ENCODE data around the gene ZSWIM2.

- no peak for TF ChIP-seq FOXM1 (IDR thresholded peaks at IDR 0.05; ENCODE audit: borderline replicate concordance)
- no peak for TF ChIP-seq SP1 (IDR thresholded peaks at IDR 0.05)
- TF ChIP-seq BHLHE40 (IDR thresholded peaks at IDR 0.05; ENCODE audit: borderline replicate concordance), result no peak
- TF ChIP-seq CTBP1 (IDR thresholded peaks at IDR 0.05; ENCODE audit: borderline replicate concordance), result no peak
- TF ChIP-seq ELF4 (IDR thresholded peaks at IDR 0.05), result no peak
- no peak for TF ChIP-seq ZNF384 (IDR thresholded peaks at IDR 0.05)
- TF ChIP-seq FOXA1 (IDR thresholded peaks at IDR 0.05), result no peak
- TF ChIP-seq SUZ12 (IDR thresholded peaks at IDR 0.05), result no peak
Observed at GRCh38 chr2:186827411-186827810, 21.6 kb downstream of the ZSWIM2 start.

Measured in HEK293T (cell line).